HEK293 (cell line): ENCODE results near the gene SCFD2.

ENCODE experiments used
- CTCF ChIA-PET: fragments of 350-600 bp; formaldehyde crosslinking; extraction: SDS; loops from one replicate; lab custom pipeline; 2021; ENCODE audit warnings: antibody characterized with exemption; lab: Yijun Ruan, JAX
- POLR2A ChIA-PET: fragments of 300-600 bp; formaldehyde crosslinking; extraction: SDS; loops from one replicate; lab custom pipeline; 2020; ENCODE audit warnings: antibody characterized with exemption, inconsistent platforms; lab: Yijun Ruan, JAX
- H3K27ac ChIP-seq: fragments of 200-500 bp; sonication (Bioruptor generic); 2 replicates; pipeline ENCODE4 v1.5.1; 2014; ENCODE audit warnings: low read depth, low read length, control low read depth, inconsistent platforms; ENCODE audit errors: extremely low read depth
- H3K36me3 ChIP-seq, 2 experiments: fragments of 200-500 bp in 1 of 2; sonication (Bioruptor generic) in 1 of 2; 1 replicate in 1 of 2; 2 replicates in 1 of 2; pipeline ENCODE4 v1.5.1; 2014 to 2017; ENCODE audit warnings: inconsistent platforms in 2 of 2, low read length in 2 of 2; ENCODE audit not compliant: control insufficient read depth in 2 of 2, insufficient read depth in 1 of 2
- H3K4me1 ChIP-seq: fragments of 200-500 bp; sonication (Bioruptor generic); 2 replicates; pipeline ENCODE4 v1.5.1; 2014; ENCODE audit warnings: mild to moderate bottlenecking, low read length, inconsistent platforms; ENCODE audit not compliant: control insufficient read depth, insufficient read depth
- H3K4me3 ChIP-seq: 2 replicates; pipeline ENCODE4 v1.5.1; 2011; ENCODE audit warnings: low read depth, mild to moderate bottlenecking, control low read depth, low read length, moderate library complexity
- H3K9me3 ChIP-seq: fragments of 200-500 bp; sonication (Bioruptor generic); 2 replicates; pipeline ENCODE4 v1.5.1; 2014; ENCODE audit warnings: low read depth, low read length, inconsistent platforms; ENCODE audit not compliant: control insufficient read depth, insufficient read depth
- FEZF1 ChIP-seq: fragments of 450-650 bp; formaldehyde crosslinking; IDR thresholded peaks from 2 replicates; pipeline ENCODE4 v1.5.1; 2016; ENCODE audit warnings: missing biosample characterization, missing genetic modification characterization
- KLF16 ChIP-seq: fragments of 450-650 bp; formaldehyde crosslinking; IDR thresholded peaks from 2 replicates; pipeline ENCODE4 v1.5.1; 2017; ENCODE audit warnings: missing biosample characterization, missing genetic modification characterization
- MYNN ChIP-seq: fragments of 450-650 bp; formaldehyde crosslinking; IDR thresholded peaks from 2 replicates; pipeline ENCODE4 v1.5.1; 2016; ENCODE audit warnings: missing biosample characterization, missing genetic modification characterization, borderline replicate concordance
- MZF1 ChIP-seq: fragments of 450-650 bp; formaldehyde crosslinking; IDR thresholded peaks from 2 replicates; pipeline ENCODE4 v1.5.1; 2017; ENCODE audit warnings: missing biosample characterization, missing genetic modification characterization, borderline replicate concordance
- SP2 ChIP-seq: fragments of 450-650 bp; formaldehyde crosslinking; IDR thresholded peaks from 2 replicates; pipeline ENCODE4 v1.5.1; 2016; ENCODE audit warnings: missing biosample characterization, missing genetic modification characterization
- ZFP69B ChIP-seq: fragments of 450-650 bp; formaldehyde crosslinking; IDR thresholded peaks from 2 replicates; pipeline ENCODE4 v1.5.1; 2016; ENCODE audit warnings: missing biosample characterization, missing genetic modification characterization
- ZNF16 ChIP-seq: fragments of 450-650 bp; formaldehyde crosslinking; IDR thresholded peaks from 2 replicates; pipeline ENCODE4 v1.5.1; 2016; ENCODE audit warnings: low read depth, missing biosample characterization, missing genetic modification characterization
- ZNF239 ChIP-seq: fragments of 450-650 bp; formaldehyde crosslinking; IDR thresholded peaks from 2 replicates; pipeline ENCODE4 v1.5.1; 2016; ENCODE audit warnings: missing biosample characterization, missing genetic modification characterization
- ZNF248 ChIP-seq: fragments of 450-650 bp; formaldehyde crosslinking; IDR thresholded peaks from 2 replicates; pipeline ENCODE4 v1.5.1; 2017; ENCODE audit warnings: missing biosample characterization, missing genetic modification characterization
- ZNF292 ChIP-seq: fragments of 450-650 bp; formaldehyde crosslinking; IDR thresholded peaks from 2 replicates; pipeline ENCODE4 v1.5.1; 2016; ENCODE audit warnings: low read depth, missing biosample characterization, missing genetic modification characterization, borderline replicate concordance
- ZNF398 ChIP-seq: fragments of 450-650 bp; formaldehyde crosslinking; IDR thresholded peaks from 2 replicates; pipeline ENCODE4 v1.5.1; 2017; ENCODE audit warnings: missing biosample characterization, missing genetic modification characterization
- ZNF488 ChIP-seq: fragments of 450-650 bp; formaldehyde crosslinking; IDR thresholded peaks from 2 replicates; pipeline ENCODE4 v1.5.1; 2016; ENCODE audit warnings: missing biosample characterization, missing genetic modification characterization
- ZNF549 ChIP-seq: fragments of 450-650 bp; IDR thresholded peaks from 2 replicates; pipeline ENCODE4 v1.5.1; 2018; ENCODE audit warnings: missing biosample characterization, missing genetic modification characterization, mild to moderate bottlenecking, inconsistent platforms, moderate library complexity
- ZNF560 ChIP-seq: fragments of 450-650 bp; formaldehyde crosslinking; IDR thresholded peaks from 2 replicates; pipeline ENCODE4 v1.5.1; 2017; ENCODE audit warnings: missing biosample characterization, missing genetic modification characterization, borderline replicate concordance
- ZNF654 ChIP-seq: fragments of 450-650 bp; formaldehyde crosslinking; IDR thresholded peaks from 2 replicates; pipeline ENCODE4 v1.5.1; 2016; ENCODE audit warnings: low read depth, missing biosample characterization, missing genetic modification characterization
- ZNF777 ChIP-seq: fragments of 450-650 bp; formaldehyde crosslinking; IDR thresholded peaks from 2 replicates; pipeline ENCODE4 v1.5.1; 2017; ENCODE audit warnings: missing biosample characterization, missing genetic modification characterization, borderline replicate concordance
- TF ChIP-seq, protein P1 (sequence below): fragments of 450-650 bp; formaldehyde crosslinking; IDR thresholded peaks from 2 replicates; pipeline ENCODE4 v1.5.1; 2016; ENCODE audit warnings: missing biosample characterization, missing genetic modification characterization
- TF ChIP-seq, protein P2 (sequence below): fragments of 450-650 bp; formaldehyde crosslinking; IDR thresholded peaks from 2 replicates; pipeline ENCODE4 v1.5.1; 2017; ENCODE audit warnings: missing biosample characterization, missing genetic modification characterization

SCFD2 gene

GRCh38 chr4:53307819-53308780 lies 57.8 kb downstream of the SCFD2 start:
- Histone ChIP-seq H3K4me3 (no peak overlapping the region), H3K27ac (no peak overlapping the region), H3K4me1 (no peaks in the 10 kb centered on the region), H3K9me3 (no peaks in the 10 kb centered on the region), H3K36me3 (no peaks in the 10 kb centered on the region)
- ChIA-PET POLR2A (no interaction called here), CTCF (no interaction called here)
- TF ChIP-seq ZNF549 (tag by site-specific recombination) = no peak
- TF ChIP-seq ZNF292 (tag by site-specific recombination) = no peak
- no peak for TF ChIP-seq MZF1
- TF ChIP-seq ZNF16 = no peak
- no peak for TF ChIP-seq ZNF560 (tag by site-specific recombination)
- no peak for TF ChIP-seq ZNF777 (tag by site-specific recombination)
- TF ChIP-seq FEZF1 (tag by site-specific recombination) = no peak
- TF ChIP-seq, protein P1, sequence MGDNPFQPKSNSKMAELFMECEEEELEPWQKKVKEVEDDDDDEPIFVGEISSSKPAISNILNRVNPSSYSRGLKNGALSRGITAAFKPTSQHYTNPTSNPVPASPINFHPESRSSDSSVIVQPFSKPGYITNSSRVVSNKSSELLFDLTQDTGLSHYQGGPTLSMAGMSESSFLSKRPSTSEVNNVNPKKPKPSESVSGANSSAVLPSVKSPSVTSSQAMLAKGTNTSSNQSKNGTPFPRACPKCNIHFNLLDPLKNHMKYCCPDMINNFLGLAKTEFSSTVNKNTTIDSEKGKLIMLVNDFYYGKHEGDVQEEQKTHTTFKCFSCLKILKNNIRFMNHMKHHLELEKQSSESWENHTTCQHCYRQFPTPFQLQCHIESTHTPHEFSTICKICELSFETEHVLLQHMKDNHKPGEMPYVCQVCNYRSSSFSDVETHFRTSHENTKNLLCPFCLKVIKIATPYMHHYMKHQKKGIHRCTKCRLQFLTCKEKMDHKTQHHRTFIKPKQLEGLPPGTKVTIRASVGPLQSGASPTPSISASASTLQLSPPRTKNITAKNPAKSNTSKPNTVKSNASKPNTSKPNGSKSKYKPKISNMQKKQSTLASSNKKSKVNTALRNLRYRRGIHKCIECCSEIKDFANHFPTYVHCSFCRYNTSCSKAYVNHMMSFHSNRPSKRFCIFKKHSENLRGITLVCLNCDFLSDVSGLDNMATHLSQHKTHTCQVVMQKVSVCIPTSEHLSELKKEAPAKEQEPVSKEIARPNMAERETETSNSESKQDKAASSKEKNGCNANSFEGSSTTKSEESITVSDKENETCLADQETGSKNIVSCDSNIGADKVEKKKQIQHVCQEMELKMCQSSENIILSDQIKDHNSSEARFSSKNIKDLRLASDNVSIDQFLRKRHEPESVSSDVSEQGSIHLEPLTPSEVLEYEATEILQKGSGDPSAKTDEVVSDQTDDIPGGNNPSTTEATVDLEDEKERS (tag by site-specific recombination) = no peak
- no peak for TF ChIP-seq ZNF398
- TF ChIP-seq ZNF654 (tag by site-specific recombination) = no peak
- no peak for TF ChIP-seq MYNN (tag by site-specific recombination)
- no peak for TF ChIP-seq ZNF488
- TF ChIP-seq ZNF239 = no peak
- TF ChIP-seq ZFP69B (tag by site-specific recombination) = no peak
- TF ChIP-seq KLF16 (tag by site-specific recombination) = no peak
- no peak for TF ChIP-seq SP2
- TF ChIP-seq, protein P2, sequence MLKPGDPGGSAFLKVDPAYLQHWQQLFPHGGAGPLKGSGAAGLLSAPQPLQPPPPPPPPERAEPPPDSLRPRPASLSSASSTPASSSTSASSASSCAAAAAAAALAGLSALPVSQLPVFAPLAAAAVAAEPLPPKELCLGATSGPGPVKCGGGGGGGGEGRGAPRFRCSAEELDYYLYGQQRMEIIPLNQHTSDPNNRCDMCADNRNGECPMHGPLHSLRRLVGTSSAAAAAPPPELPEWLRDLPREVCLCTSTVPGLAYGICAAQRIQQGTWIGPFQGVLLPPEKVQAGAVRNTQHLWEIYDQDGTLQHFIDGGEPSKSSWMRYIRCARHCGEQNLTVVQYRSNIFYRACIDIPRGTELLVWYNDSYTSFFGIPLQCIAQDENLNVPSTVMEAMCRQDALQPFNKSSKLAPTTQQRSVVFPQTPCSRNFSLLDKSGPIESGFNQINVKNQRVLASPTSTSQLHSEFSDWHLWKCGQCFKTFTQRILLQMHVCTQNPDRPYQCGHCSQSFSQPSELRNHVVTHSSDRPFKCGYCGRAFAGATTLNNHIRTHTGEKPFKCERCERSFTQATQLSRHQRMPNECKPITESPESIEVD = no peak
- TF ChIP-seq ZNF248 (tag by site-specific recombination) = no peak
